GM21737 (cell line): Measurements from ENCODE around the gene KMT2B.

Experiments used
- ATAC-seq: cut with Tn5 transposase; IDR thresholded peaks from one replicate; pipeline ENCODE4 v1.9.1; 2021; ENCODE audit warnings: mild to moderate bottlenecking, moderate library complexity; ENCODE audit not compliant: unreplicated experiment

KMT2B gene

GRCh38 chr19:35740423-35741202 lies 22.8 kb downstream of the KMT2B start:
- ATAC-seq, result peak; percentile 50

- no peak for ATAC-seq
These were observed 23.4 kb downstream of the KMT2B start for GRCh38 chr19:35741203-35741515.

- no peak for ATAC-seq
These were observed 24.4 kb downstream of the KMT2B start, which contains the start of gene IGFLR1 for GRCh38 chr19:35742121-35742724. Gene IGFLR1, minus strand, starts transcription at chr19:35742452. Its CDS starts 1,272 bp downstream, at chr19:35741180.

GRCh38 chr19:35743640-35744429 lies 26.0 kb downstream of the KMT2B start:
- ATAC-seq, result no peak

- peak; percentile 28 for ATAC-seq
These were observed 26.9 kb downstream of the KMT2B start for GRCh38 chr19:35744430-35745327.

- peak; percentile 35 for ATAC-seq
These were observed 27.7 kb downstream of the KMT2B start, which contains the start of the genes PSENEN and U2AF1L4 for GRCh38 chr19:35745328-35746086. Gene PSENEN, plus strand, starts transcription at chr19:35745651. Its CDS starts 280 bp downstream, at chr19:35745931. Gene U2AF1L4, minus strand, starts transcription at chr19:35745418. Its CDS starts 27 bp downstream, at chr19:35745391.

- no peak for ATAC-seq
These were observed 28.3 kb downstream of the KMT2B start for GRCh38 chr19:35746087-35746462.

- no peak for ATAC-seq
These were observed 28.7 kb downstream of the KMT2B start for GRCh38 chr19:35746531-35746930.

GRCh38 chr19:35748106-35749020 lies 30.6 kb downstream of the KMT2B start, which contains the start of gene LIN37:
Gene LIN37, plus strand, starts transcription at chr19:35748576. Its CDS starts 149 bp downstream, at chr19:35748725.
- ATAC-seq, result peak; percentile 72

GRCh38 chr19:35750167-35750566 lies 32.4 kb downstream of the KMT2B start:
- ATAC-seq, result no peak

- ATAC-seq, result no peak
These were observed 34.3 kb downstream of the KMT2B start for GRCh38 chr19:35751839-35752745.

- ATAC-seq, result no peak
These were observed 35.0 kb downstream of the KMT2B start for GRCh38 chr19:35752746-35753350.

- no peak for ATAC-seq
These were observed 36.0 kb downstream of the KMT2B start for GRCh38 chr19:35753634-35754369.

- no peak for ATAC-seq
These were observed 36.7 kb downstream of the KMT2B start for GRCh38 chr19:35754370-35755130.

GRCh38 chr19:35755131-35755549 lies 37.3 kb downstream of the KMT2B start:
- ATAC-seq, result no peak
